ENCODE results near the gene ZPBP2.
A peak's percentile ranks its signal among the peaks of the same experiment; 100 is the strongest.
"Not testable (repeated sequence)": the region's sequence is repeated elsewhere in the genome, so short reads cannot be mapped to it uniquely, and the experiment has no call there.

ZPBP2 gene

DNA sequence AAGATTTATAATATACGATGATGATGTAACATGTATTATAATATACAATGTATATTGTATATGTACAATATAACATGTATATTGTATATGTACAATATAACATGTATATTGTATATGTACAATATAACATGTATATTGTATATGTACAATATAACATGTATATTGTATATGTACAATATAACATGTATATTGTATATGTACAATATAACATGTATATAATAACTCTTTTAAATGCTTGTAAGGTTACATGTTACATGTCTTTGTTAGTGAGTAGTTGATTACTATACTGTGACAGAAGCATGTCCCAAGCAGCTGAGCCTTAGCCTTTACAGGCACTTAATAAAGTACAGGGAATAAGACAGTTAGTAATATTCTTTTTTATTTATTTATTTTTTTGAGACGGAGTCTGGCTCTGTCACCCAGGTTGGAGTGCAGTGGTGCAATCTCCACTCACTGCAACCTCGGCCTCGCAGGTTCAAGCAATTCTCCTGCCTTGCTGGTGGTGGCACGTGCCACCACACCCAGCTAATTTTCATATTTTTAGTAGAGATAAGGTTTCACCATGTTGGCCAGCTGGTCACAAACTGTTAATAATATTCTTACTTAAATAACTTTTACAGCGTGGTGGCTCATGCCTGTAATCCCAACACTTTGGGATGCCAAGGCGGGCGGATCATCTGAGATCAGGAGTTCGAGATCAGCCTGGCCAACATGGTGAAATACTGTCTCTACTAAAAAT lies 11.9 kb upstream of the ZPBP2 start:
- not testable (repeated sequence) for DNase-seq

DNA sequence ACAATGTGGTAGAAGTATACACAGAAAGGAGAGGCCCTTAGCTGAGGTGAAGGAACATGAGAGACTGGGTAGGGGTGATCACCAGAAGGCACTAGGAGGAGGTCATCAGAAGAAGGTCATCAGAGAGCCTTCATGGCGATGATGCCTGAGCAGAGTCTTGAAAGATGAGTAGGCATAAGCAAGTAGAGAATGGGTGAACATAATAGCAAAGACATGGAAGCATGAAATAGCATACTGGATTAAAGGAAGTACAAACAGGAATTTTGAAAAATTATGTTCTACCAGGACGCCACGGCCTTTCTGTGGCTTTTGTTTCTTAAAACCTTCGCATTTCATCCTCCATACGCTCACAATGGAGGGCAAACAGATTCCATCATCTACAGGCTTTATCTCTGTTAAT lies 6.8 kb upstream of the ZPBP2 start:
- peak; percentile 20 for DNase-seq

DNA sequence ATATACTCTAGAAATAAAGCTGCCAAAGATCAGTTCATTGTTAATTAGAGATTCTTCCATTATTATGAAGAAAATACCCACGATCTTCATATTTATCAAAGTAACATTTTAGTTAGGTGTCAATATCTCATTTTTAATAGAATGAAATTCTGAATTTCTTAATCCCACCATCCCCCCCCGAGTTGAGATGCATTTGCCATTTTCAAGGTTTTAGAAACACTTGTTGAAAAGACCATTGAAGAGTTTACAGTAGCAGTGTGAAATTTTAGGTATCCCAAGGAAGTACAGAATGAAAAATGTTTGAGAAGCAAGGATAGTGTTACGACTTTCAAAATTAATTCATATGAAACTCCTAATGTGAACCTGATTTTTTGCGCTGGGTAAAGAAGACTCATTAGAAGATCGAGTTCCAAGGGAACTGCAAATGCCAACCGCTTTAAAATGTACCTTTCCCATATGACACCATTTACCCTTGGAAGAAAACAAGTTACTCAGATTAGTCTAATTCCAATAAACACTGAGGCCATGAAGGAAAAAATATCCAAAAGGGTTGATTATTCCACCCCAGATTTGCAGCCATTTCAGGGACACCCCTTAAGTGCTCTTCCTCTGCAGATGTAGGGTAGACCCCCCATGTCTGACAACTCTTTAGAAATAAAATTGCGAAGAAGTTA lies 4.6 kb upstream of the ZPBP2 start:
- DNase-seq = no peak

DNA sequence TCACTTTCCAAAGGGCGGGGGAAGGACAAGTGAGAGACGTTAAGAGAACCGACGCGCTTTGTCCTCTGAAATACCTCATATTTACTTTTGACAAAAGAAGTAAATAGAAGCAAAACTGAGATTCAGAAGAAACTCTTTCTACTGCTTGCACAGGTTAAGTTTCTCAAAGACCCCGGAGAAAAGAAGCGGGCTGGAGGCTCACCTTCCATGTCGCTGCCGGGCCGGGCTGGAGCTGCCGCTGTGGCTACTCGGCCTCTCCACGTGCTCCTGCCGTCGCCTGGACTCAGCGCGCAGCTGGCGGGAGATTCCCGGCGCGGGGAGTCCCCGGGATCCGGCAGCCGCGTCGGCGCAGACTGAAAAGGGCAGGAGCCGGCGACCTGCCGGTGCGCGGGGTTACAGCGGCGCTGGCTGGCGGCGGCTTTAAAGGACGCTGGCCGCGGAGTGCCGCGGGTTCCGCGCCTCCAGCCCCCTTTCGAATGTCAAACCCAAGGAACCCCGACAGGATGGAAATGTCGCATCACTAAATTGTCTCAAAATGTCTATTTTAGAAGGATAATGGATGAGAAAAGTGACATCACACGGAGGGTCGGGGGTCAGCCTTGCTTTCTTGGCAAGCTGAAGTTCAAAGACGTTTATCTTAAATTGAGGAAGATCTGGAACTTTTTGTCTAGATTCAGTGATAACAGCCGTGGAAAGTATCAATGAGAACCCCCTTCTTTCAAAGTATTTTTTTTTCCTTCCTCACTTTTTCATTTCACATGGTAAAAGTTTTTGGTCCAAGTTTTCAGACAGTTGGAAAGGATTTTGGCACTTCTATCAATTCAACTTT lies 3.9 kb upstream of the ZPBP2 start, which contains the start of gene IKZF3:
IKZF3 (minus strand) TSS at position 395 of the 829 bp plus-strand sequence; CDS start at position 209, 186 bp downstream.
- DNase-seq = peak; percentile 88

DNA sequence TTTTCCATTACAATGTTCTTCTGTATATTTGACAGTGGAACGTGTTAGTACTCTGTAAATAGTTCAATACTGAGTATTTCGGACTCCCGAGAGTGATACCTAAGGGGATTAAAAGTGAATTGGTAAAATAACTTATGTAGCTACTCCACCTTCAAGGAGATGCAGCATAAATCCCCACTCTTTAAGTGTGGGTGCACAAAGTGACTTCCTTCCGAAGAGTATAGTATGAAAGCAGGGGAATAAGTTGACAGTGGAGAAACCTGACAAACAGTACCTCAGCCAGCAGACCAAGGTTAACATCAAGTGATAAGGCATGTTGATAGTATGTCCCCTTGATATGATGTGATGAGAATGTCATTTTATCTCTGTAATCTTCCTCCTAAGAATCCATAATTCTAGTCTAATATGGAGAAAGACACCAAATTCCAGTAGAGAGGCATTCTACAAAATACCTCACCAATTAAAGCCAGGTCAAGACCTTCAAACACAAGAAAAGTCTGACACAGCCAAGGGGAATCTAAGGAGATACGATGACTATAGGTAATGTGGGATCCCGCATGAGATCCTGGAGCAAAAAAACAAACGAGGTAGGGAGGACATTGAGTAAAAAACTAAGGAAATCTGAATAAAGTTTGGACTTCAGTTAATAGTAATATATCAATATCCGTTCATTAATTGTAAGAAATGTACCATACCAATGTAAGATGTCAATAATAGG lies 1.8 kb upstream of the ZPBP2 start:
- DNase-seq = no peak

DNA sequence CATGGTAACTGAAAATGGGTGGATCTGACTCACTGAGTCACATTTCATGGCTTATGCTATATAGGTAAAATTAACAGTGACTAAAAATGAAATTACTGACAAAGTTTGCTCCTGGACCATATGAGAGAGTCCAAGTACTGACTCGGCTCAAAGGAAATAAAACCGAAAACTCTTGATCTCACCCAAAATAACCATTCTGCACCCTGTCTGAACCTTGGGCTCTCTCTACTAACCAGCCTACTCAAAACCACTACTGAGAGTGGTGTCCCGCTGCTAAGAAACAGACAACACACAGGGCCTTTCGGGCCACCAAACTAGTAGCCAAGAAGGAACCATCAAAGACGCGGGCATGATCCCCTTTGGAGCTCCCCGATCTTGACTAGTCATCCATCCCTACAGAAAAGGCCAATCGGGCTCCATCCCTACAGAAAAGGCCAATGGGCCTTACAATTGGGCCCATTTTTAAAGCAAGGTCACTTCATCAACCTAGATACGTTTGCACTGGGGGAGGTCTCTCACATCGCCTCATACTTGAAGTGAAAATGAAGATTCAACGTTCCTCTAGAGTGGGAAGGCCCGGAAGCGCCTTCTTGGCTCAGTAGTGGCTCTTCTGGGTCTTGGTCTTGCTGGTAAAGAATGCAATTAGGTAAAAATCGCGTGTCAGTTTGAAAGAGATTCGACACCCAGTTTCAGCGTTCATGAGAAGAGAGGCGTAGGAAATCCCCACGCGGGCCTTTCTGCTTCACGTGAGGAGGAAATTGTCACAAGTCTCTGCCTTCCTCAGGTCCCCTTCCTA lies 720 bp upstream of the ZPBP2 start:
- DNase-seq = peak; percentile 66

DNA sequence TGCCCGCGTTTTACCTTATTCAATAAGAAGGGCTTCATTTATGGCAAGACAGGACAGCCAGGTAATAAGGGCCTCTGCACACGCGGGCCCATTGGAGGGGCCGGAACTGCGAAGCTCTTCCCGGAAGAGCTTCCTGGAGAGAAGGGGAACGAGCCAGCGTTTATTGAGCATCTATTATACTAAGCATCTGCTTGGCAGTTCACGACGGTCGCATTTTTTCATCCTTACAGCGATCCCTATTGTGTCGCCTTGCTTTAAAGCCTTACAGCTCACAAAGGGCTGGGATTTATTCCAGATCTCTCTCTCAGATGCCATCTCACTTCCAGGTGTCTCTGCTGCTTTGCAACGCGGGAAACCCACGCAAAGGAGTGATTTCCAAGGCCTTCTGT lies 546 bp downstream of the ZPBP2 start:
- DNase-seq = no peak

DNA sequence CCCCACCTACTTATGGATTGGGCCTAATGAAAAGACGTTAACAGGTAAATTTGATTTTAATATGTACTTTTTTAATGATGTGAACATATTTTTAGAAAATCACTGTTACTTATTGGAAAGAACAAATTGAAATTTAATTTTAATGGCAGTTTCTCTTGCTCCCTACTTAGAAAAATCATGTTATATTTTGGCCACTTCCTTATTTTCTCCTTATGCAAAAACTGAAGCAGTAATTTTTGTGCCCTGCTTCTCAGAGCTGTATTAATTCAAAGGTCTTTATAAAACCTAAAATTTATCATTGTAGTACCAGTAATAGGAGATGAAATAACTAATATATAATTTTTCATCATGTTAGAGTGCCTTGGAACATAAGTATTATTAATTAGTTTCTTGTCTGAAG lies 2.8 kb downstream of the ZPBP2 start:
- DNase-seq = no peak

DNA sequence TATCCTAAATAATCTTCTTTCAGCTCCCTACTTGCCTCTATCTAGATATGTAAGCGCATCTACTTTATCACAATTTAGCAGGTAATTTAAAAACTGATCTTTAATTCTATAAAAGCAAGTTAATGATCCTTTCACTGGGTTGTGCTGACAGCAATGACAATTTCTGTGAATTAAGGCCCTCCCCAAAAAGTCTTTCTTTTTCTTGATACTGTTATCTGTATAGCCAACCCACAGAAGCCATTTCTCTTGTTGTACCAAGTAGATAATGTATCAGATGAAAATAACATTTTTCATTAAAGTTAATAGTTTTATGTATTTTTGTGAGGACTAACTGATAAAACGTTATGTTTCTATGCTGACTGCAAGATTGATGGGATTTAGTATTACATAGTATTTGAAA lies 3.8 kb downstream of the ZPBP2 start:
- DNase-seq = no peak

DNA sequence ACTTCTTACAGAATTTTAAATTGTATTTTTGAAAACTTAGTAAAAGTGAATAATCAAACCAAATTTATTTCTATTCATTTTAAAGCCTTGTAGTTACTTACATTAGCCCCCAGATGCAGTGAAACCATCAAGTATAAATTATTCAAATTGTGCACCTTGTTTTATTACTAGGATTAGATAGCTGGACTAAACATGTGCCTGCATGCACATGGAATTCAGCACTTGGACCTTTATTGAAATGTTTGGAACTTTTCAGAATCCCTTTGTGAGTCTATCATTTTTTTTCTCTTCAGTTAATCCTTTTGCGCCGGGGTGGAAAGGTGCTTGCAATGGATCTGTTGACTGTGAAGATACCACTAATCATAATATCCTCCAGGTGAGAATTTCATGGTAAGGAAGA lies 4.7 kb downstream of the ZPBP2 start:
- peak; percentile 48 for DNase-seq

DNA sequence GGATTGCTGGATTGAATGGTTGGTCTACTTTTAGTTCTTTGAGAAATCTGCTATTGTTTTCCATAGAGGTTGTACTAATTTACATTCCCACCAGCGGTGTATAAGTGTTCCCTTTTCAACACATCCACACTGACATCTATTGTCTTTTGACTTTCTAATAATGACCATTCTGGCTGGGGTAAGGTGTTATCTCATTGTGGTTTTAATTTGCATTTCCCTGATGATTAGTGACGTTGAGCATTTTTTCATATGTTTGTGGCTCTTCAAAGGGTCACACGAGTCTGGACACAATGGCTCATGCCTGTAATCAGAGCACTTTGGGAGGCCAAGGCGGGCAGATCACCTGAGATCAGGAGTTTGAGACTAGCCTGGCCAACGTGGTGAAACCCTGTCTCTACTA lies 18.1 kb downstream of the ZPBP2 start:
- DNase-seq = not testable (repeated sequence)

DNA sequence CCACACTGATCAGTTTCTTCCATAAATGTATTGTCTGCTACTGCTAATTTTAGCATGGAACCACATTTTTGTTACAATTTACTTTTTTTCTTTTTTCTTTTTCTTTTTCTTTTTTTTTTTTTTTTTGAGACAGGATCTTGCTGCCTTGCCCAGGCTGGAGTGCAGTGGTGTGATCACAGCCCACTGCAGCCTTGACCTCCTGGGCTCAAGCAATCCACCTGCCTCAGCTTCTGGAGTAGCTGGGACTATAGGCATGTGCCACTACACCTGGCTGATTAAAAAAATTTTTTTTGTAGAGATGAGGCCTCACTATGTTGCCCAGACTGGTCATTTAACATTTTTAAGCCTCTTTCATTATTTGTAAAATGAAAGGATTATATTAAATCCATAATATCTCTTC lies 19.1 kb downstream of the ZPBP2 start:
- no peak for DNase-seq

DNA sequence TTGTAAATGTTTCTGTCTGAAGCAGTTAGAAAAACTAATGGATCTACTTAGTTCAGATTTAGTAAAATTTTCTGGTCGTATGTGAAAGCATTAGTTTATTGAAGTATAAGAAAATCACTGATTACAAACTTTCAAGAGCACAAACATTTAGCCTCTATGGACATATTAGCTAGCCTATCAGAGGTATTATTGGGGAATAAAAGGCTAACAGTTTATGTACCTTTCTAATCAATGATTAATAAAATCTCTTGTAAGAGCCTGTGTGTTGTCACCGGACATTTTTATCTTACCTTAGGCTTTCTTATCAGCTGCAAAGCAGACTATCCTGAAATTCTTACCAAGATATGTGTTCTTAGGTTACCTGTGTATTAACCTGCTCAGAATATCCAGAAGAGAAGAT lies 21.2 kb downstream of the ZPBP2 start:
- no peak for DNase-seq

DNA sequence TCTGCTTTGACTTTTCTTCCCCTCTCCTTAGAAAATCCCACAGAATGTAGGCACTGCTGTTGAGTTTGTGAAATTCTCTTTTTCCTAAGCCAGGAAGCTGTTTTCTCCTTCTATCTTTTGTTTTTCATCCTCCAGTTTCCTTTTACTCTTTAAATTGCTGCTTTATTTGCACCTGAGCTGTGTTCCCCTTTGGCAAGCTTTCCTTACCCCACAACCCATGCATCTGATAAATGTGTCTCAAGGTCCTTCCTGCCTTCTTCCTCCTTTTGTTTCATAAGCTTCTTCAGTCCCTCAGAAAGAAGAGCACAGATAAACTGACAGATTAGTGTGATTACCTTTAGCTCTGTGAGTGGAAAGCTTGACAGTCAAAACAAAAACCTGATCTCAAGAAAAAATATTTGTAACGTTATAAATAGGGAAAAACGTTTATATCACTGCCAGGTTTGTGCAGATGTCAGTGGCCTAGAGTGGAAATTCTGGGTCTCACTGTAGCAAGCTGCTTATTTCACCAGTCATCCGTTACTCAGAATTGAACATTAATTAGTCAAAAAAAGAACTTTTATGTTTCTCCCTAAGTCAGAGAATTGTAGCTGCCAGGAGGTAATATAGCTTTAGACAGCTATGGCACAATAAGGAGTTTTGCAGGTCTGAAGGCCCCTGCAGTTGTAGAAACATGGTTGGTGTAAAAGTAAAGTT lies 26.8 kb downstream of the ZPBP2 start:
- no peak for DNase-seq

DNA sequence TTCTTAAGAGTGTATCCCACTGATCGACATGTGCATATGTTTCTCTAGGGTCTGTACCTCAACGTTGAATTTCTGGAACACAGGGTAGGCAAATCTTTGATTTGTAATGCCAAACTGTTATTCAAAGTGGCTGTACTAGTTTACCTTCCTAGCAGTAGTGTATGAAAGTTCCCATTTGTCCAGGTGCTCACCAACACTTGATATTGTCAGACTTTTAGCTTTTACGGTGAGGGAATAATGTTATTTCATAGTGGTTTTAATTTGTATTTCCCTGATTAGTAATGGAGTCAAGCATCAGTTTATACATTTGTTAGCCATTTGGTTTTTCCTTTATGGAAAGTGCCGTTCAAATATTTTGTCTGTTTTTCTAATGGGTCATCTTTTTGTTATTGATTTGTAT lies 30.1 kb downstream of the ZPBP2 start:
- no peak for DNase-seq

DNA sequence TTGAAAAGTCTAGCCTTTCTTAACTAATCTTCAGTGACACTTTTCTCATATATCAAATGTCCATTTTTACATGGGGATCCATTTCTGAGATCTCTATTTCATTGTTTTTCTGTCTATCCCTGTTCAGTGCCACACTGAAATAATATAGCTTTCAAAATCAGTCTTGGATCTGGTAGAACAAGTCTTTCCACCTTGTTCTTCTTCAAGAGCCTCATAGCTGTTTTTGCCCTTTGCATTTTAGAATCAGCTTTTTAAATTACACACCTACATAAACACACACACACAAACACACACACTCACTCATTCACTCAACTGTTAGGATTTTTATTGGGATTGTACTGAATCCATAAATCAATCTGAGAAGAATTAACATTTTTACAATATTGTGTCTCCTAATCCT lies 31.2 kb downstream of the ZPBP2 start:
- DNase-seq = no peak

DNA sequence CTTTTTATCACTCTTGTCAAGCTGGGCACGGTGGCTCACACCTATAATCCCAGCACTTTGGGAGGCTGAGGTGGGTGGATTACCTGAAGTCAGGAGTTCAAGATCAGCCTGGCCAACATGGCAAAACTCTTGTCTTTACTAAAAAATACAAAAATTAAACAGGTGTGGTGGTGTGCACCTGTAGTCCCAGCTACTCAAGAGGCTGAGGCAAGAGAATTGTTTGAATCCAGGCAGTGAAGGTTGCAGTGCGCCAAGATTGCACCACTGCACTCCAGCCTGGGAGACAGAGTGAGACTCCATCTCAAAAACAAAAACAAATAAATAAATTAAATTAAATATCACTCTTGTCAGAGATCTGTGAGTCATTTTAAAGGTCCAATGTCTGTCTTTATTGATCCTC lies 34.0 kb downstream of the ZPBP2 start:
- not testable (repeated sequence) for DNase-seq

DNA sequence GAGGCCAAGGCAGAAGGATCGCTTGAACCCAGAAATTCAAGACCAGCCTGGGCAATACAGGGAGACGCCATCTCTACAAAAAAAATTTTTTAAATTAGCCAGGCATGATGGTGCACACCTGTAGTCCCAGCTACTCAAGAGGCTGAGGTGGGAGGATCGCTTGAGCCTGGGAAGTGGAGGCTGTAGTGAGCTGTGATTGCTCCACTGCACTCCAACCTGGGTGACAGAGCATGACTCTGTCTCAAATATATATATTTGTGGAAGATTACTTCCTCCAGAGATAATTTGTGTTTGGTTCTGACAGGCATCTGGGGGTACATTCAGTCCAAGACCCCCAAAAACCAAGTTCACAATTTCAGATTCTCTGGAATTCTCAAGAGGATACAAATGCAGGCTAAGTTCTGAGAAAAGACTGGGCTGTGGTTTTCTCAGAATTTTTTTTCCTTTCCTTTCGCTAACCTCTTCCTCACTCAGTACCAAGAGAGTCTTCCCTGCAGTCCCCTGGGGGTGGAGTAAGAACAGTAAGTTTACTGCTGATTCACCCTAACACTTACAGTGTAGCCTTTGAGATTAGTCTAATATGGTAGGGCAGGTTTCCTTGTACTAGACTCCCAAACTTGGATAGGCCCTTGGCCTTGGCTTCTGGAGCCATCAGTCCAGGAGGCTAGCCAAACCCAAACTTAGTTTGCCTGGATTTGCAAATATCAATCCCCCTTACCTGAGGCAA lies 35.3 kb downstream of the ZPBP2 start:
- no peak for DNase-seq

DNA sequence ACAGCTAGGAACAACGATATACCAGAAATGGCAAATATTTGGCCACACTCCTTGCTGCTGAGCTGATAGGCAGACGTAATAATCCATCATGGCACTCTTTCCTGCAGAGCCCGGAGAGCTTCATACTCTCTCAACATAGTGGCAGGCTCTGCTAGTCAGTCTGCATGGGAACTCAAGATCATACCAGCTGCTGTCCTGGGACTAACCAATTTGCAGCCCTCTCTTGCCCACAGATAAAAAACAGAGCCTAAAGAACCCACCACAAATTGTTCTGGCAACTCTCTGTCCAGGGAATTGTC lies 36.9 kb downstream of the ZPBP2 start:
- DNase-seq = no peak

DNA sequence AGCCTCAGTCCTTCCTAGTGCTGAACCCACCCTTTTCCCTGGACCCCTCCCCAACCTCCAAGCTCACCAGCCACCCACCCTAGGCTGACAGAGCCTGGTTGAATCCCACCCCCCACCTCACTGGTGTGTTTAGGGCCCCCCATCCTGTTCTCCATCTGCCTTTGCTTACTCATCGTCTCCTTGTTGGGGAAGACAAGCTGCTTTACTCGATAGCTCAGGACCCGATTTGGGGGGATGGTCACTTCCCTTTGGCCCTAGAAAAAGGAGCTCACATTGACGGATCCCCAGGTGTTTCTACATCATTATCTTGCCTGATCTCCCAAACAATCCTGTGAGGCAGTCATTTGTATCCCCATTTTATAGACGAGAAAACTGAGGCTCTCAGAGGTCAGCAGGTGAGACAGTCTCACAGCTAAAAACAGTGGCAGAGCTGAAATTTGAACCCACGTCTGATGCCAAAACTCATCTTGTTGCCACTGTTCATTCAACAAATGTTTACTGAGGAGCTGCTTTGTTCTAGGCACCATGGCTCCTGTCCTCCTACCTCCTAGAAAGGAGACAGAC lies 40.9 kb downstream of the ZPBP2 start:
- DNase-seq = no peak

DNA sequence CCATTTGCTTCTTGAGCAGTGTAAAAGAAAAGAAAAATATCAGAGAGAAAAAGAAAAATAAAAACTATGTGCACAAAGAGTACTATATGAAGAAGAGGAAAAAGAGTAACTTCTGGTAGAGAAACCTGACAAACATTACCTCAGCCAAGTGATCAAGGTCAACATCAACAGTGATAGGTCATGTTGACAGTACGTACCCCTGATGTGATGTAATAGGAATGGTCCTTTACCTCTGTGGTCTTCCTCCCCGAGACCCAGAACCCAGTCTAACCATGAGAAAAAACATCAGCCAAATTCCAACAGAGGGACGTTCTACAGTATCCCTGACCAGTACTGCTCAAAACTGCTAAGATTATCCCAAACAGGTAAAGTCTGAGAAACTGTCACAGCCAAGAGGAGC lies 46.0 kb downstream of the ZPBP2 start:
- DNase-seq = no peak

Data from RPMI8226 (cell line).